NCI-H748 (cell line): Measurements from ENCODE around the gene ZYX.
"Not testable (repeated sequence)": the region's sequence is repeated elsewhere in the genome, so short reads cannot be mapped to it uniquely, and the experiment has no call there.

ENCODE experiments used
- DNase-seq: peaks from one replicate; lab custom pipeline; 2025; ENCODE audit not compliant: unreplicated experiment; lab: John Stamatoyannopoulos, UW

ZYX gene

GRCh38 chr7:143384661-143385631 is 3.8 kb downstream of the ZYX start:
- no peak for DNase-seq

GRCh38 chr7:143385891-143386781 is 5.0 kb downstream of the ZYX start:
- DNase-seq: no peak

GRCh38 chr7:143387156-143387975 is 6.2 kb downstream of the ZYX start:
- no peak for DNase-seq

GRCh38 chr7:143388051-143388450 is 6.9 kb downstream of the ZYX start:
- no peak for DNase-seq

GRCh38 chr7:143388491-143389101 is 7.5 kb downstream of the ZYX start:
- DNase-seq: no peak

- no peak for DNase-seq
Measured at GRCh38 chr7:143389316-143390103, 8.4 kb downstream of the ZYX start.

GRCh38 chr7:143390104-143390772 is 9.1 kb downstream of the ZYX start:
- no peak for DNase-seq

- no peak for DNase-seq
Measured at GRCh38 chr7:143390773-143391317, 9.7 kb downstream of the ZYX start.

- no peak for DNase-seq
Measured at GRCh38 chr7:143391462-143392404, 10.6 kb downstream of the ZYX start.

GRCh38 chr7:143392427-143392826 is 11.3 kb downstream of the ZYX start:
- DNase-seq: not testable (repeated sequence)

- no peak for DNase-seq
Measured at GRCh38 chr7:143392875-143393266, 11.7 kb downstream of the ZYX start.

- no peak for DNase-seq
Measured at GRCh38 chr7:143393267-143394041, 12.3 kb downstream of the ZYX start.

- DNase-seq: no peak
Measured at GRCh38 chr7:143394068-143394467, 12.9 kb downstream of the ZYX start.

- no peak for DNase-seq
Measured at GRCh38 chr7:143394777-143395176, 13.6 kb downstream of the ZYX start.

- no peak for DNase-seq
Measured at GRCh38 chr7:143395187-143396149, 14.3 kb downstream of the ZYX start.

- DNase-seq: no peak
Measured at GRCh38 chr7:143396182-143396581, 15.0 kb downstream of the ZYX start.
